Activated CD8-positive, alpha-beta memory T cell treated with anti-CD3 and anti-CD28 coated beads, Interleukin-2, amount 50 U/mL, for 1 hour (primary cell): ENCODE data around the gene RALGAPA2.
"Not testable (repeated sequence)": the region's sequence is repeated elsewhere in the genome, so short reads cannot be mapped to it uniquely, and the experiment has no call there.

ENCODE experiments used
- DNase-seq: peaks from one replicate; pipeline ENCODE4 v3.0.0-alpha.2; 2020; ENCODE audit errors: extremely low read depth

RALGAPA2 gene

GRCh38 chr20:20367575-20368417 is 344.6 kb downstream of the RALGAPA2 start, which contains the start of gene INSM1:
Gene INSM1 (plus strand): TSS chr20:20368104. CDS start chr20:20368268, 164 bp downstream.
- DNase-seq: no peak

DNA sequence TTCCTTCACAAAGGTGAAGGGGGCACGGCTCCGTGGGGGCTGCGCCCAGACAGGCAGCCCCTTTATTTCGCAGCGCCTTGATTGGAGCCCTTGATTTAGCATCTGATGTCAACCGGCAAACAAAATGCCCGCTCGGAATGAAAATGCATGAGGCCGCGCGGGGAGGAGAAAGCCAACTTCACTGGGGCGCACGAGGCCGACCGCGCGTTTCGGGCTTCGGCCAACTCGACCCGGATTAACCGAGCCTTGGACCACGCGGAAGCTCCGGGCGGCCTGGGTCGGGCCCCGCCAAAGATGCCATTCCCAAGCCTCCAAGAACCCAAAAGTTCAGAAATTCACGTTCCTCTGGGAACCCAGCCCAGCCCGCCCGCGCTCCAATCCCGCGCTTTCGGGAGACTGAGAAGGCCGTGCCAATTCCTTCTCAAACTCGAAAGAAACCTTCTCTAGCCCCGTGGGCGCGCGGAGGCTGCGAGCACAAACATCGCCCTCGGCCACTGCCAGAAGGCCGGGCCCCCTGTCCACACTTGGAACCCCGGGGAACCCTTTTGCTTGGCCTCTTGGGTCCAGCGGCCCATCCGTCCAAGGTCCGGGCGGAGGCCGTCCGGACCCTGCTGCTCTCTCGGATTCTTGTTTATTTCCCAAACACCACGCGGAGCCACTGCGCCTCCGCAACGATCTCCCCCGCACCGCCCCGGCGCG is 345.4 kb downstream of the RALGAPA2 start:
- DNase-seq: no peak

DNA sequence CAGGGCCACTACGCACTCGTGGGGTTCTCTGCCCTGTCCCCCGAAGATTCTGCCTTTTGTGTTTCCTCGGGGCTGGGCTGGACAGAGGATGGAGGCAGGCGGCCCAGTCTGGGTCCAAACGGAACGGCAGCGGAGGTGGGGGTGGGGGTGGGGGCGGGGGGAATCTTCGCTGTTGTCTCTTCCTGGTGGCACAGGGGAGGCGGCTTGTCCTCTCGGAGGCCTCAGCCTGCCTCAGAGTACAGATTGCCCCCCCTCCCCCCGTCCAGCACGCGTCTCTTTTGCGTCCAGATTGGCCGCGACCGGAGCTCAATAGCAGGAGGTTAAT is 345.9 kb downstream of the RALGAPA2 start:
- DNase-seq: no peak

DNA sequence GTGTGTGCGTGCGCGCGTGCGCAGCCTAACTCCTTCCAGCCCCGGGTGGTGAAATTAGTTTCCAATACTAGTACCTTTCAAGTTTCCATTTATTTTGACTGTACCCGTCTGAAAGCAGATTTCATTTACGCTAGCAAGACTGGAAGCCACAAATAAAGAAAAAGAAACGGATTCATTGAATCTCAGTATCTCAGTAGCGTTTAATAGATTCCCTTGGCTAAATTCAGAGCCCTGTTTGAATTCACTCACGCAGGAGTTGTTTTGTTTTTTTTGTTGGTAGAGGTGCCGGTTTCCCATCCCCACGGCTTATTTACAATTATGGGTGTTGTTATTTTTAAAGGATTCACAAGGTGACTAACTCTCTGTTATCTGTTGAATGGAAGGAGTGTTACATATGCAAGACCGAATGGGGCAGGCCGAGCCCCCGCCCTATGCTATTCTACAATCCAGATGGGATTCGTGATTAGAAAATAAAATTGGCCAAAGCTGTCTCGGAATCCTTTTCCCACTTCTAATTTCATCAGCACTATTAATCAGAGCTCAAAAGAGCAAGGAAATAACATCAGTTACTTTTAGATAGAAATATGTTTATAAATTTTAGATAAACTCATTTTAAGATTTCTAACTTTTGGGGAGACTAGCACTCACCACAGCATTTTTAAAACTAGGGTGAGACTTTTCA is 346.8 kb downstream of the RALGAPA2 start:
- no peak for DNase-seq

GRCh38 chr20:20364593-20365479 is 347.6 kb downstream of the RALGAPA2 start:
- no peak for DNase-seq

GRCh38 chr20:20363799-20364592 is 348.4 kb downstream of the RALGAPA2 start:
- DNase-seq: no peak

GRCh38 chr20:20363434-20363798 is 349.0 kb downstream of the RALGAPA2 start:
- DNase-seq: no peak

DNA sequence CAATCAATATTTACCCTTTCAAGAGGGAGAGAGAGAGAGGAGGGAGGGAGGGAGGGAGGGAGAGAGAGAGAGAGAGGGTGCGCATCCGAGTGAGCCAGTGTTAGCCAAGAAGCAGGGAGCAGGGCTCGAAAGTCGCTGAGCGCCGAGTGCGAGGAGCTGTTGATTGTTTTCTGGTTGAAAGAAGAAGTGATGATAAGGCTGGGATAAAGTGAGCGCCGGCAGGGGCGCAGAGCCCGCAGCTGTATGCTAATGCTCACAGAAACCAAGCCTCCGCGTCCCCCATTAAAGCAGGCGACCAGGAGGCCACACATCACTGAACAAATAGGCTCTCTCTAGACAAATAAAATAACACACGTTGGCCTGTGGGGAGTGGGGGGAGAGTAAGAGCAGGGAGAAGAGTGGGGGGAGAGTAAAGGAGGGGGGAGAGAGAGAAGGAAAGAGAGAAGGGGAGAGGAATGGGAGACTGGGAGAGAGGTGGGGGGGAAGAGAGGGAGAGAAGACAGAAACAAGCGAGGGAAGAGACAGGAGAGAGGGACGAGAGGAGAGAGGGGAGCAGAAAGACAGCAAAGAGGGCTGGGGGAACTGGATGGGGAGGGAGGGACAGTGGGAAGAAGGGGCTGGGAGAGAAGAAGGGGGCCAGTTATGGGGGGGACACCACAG is 349.5 kb downstream of the RALGAPA2 start:
- DNase-seq: no peak

DNA sequence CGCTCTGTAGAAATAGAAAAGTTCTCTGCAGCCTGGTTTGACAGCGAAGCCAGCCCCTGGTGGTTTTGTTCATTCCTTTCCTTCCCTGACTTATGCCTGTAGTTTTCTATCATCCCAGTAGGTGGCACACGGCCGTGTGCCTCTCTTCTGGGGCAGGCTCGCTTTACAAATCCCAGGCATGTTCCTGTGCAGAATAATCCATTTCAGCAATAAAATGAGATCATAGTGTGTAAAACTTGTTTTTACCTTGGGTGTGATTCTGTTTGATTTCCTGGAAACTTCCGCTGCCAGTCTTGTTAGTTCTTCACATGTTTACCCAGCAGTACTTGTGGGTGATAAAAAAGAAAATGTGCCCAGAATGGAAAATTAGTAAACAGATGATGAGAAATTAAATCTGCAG is 352.0 kb downstream of the RALGAPA2 start:
- no peak for DNase-seq

GRCh38 chr20:20359628-20360027 is 352.8 kb downstream of the RALGAPA2 start:
- DNase-seq: no peak

DNA sequence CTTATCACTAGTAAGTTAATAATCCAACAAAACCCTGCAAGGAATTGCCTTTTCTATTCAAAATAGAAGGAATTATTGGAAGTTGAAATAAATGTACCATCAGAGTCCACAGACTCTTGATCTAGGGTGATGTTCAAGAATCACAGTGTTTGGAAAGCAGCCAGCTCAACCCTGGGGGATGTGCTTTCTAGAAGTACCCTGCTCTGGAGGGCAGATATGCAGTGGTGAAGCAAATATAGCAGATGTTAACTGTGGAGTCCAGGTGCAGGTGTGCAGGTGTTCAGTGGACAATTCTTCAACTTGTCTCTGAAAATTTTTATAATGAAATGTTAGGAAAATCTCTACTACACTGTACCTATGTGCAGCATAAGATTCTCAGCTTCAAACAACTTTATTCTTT is 353.6 kb downstream of the RALGAPA2 start:
- no peak for DNase-seq

GRCh38 chr20:20355503-20355902 is 356.9 kb downstream of the RALGAPA2 start:
- DNase-seq: not testable (repeated sequence)

DNA sequence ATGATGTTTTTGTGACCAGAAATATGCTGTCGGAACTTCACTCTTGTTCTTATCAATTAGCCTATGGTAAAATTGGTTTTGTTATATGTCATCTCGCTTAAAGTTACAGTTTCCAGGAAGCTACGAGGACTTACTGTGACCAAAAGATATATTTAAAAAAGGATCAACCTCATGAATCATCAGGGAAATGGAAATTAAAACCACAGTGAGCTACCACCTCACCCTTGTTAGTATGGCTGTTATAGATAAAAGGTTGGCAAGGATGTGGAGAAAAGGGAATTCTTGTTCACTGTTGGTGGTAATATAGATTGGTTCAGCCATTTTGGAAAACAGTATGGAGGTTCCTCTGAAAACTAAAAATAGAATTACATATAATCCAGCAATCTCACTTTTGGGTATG is 358.9 kb downstream of the RALGAPA2 start:
- DNase-seq: no peak

GRCh38 chr20:20344476-20344875 is 368.0 kb downstream of the RALGAPA2 start:
- no peak for DNase-seq

- DNase-seq: no peak
Observed at GRCh38 chr20:20343932-20344331, 368.5 kb downstream of the RALGAPA2 start.
